ENCODE measurements around the gene DTL. TPM values are rescaled to one million over a fixed set of nuclear protein-coding genes. Genes with fewer than 3 reads are reported as not detected.
"Not testable (repeated sequence)": the region's sequence is repeated elsewhere in the genome, so short reads cannot be mapped to it uniquely, and the experiment has no call there.

DTL gene
- polyA plus RNA-seq, 1 of the 3 experiments (the other 2 are of a cell fraction): 9.3 TPM

GRCh38 chr1:211991695-211992094 lies 43.9 kb upstream of the DTL start:
- Histone ChIP-seq H3F3A (replicated peaks; ENCODE audit: insufficient read depth) (no peaks in the 10 kb centered on the region), H4K20me1 (ENCODE audit: insufficient read depth) (no peaks in the 10 kb centered on the region), H3K27me3 (ENCODE audit: insufficient read depth) (no peaks in the 10 kb centered on the region), H3K9me3 (no peaks in the 10 kb centered on the region), H3K79me2 (ENCODE audit: insufficient read depth) (no peaks in the 10 kb centered on the region), H3K4me2 (no peak overlapping the region), H3K4me3 (ENCODE audit: low read depth in 2 of 2, low read length in 1 of 2) (no peak overlapping the region), H2AFZ (ENCODE audit: low read depth) (no peak overlapping the region), H3K36me3 (replicated peaks in 1 of 2; ENCODE audit: control insufficient read depth in 1 of 2, insufficient read depth in 2 of 2, low read length in 1 of 2) (peaks cover 13 to 26% of the 10 kb centered on the region in 2 experiments), H3K9me2 (no peaks in the 10 kb centered on the region), H3K4me1 (ENCODE audit: control insufficient read depth in 1 of 2, insufficient read depth in 2 of 2, low read depth in 1 of 2, low read length in 1 of 2) (no peaks in the 10 kb centered on the region), H3K9ac (no peak overlapping the region), H3K27ac (ENCODE audit: low read depth in 2 of 2, low read length in 1 of 2) (no peak overlapping the region)
- CTCF ChIA-PET: no interaction called here
- POLR2A ChIA-PET: no interaction called here
- TF ChIP-seq RCOR1 (IDR thresholded peaks at IDR 0.05; ENCODE audit: low read length) (no peak), GABPA (IDR thresholded peaks at IDR 0.05; ENCODE audit: low read depth) (no peak)
- no peak for DNase-seq

- H3K27me3 ChIP-seq (ENCODE audit: insufficient read depth); H3K9ac ChIP-seq; H3K4me2 ChIP-seq; H3K9me3 ChIP-seq; H4K20me1 ChIP-seq (ENCODE audit: insufficient read depth); H2AFZ ChIP-seq (ENCODE audit: low read depth); DNase-seq; H3K9me2 ChIP-seq; H3K4me3 ChIP-seq (ENCODE audit: low read depth in 2 of 2, low read length in 1 of 2); H3K79me2 ChIP-seq (ENCODE audit: insufficient read depth); POLR2A ChIA-PET; H3F3A ChIP-seq (replicated peaks; ENCODE audit: insufficient read depth); H3K4me1 ChIP-seq (ENCODE audit: control insufficient read depth in 1 of 2, insufficient read depth in 2 of 2, low read depth in 1 of 2, low read length in 1 of 2); H3K27ac ChIP-seq (ENCODE audit: low read depth in 2 of 2, low read length in 1 of 2): not testable (repeated sequence)
- H3K36me3 ChIP-seq (replicated peaks in 1 of 2; ENCODE audit: control insufficient read depth in 1 of 2, insufficient read depth in 2 of 2, low read length in 1 of 2): peaks cover 5 to 22% of the 10 kb centered on the region in 2 experiments
- 97% methylated on average over 4 of the region's 4 CpGs for WGBS (ENCODE audit: low lambda C conversion rate)
- CTCF ChIA-PET: interaction anchor here (1.0 kb wide), 1 partner anchor 17 kb away, joined by 3 read pairs; no protein-coding TSS in a partner anchor
Measured at GRCh38 chr1:211997426-211997825, 38.1 kb upstream of the DTL start.

- no peak overlapping the region for H3K4me2 ChIP-seq
- H3K9ac ChIP-seq: no peak overlapping the region
- peaks cover 5% of the 10 kb centered on the region for H3F3A ChIP-seq (replicated peaks; ENCODE audit: insufficient read depth)
- POLR2A ChIA-PET: no interaction called here
- no peaks in the 10 kb centered on the region for H4K20me1 ChIP-seq (ENCODE audit: insufficient read depth)
- H3K79me2 ChIP-seq (ENCODE audit: insufficient read depth): no peaks in the 10 kb centered on the region
- H3K9me3 ChIP-seq: no peaks in the 10 kb centered on the region
- no peak overlapping the region for H3K27ac ChIP-seq (ENCODE audit: low read depth in 2 of 2, low read length in 1 of 2)
- WGBS (ENCODE audit: low lambda C conversion rate): 99% methylated on average over 3 of the region's 3 CpGs
- no peak overlapping the region for H2AFZ ChIP-seq (ENCODE audit: low read depth)
- no peak for DNase-seq
- H3K27me3 ChIP-seq (ENCODE audit: insufficient read depth): no peaks in the 10 kb centered on the region
- CTCF ChIA-PET: interaction anchor here (0.7 kb wide), 1 partner anchor 62 kb away, joined by 3 read pairs; no protein-coding TSS in a partner anchor
- H3K36me3 ChIP-seq (replicated peaks in 1 of 2; ENCODE audit: control insufficient read depth in 1 of 2, insufficient read depth in 2 of 2, low read length in 1 of 2): peaks cover 31 to 38% of the 10 kb centered on the region in 2 experiments
- no peaks in the 10 kb centered on the region; a peak in 1 of 4 replicates for H3K4me1 ChIP-seq (ENCODE audit: control insufficient read depth in 1 of 2, insufficient read depth in 2 of 2, low read depth in 1 of 2, low read length in 1 of 2)
- H3K9me2 ChIP-seq: no peaks in the 10 kb centered on the region
- H3K4me3 ChIP-seq (ENCODE audit: low read depth in 2 of 2, low read length in 1 of 2): no peak overlapping the region
- TF ChIP-seq NRF1 (IDR thresholded peaks at IDR 0.05; ENCODE audit: low read depth, low read length) (no peak), TEAD4 (IDR thresholded peaks at IDR 0.05; ENCODE audit: borderline replicate concordance, insufficient read depth) (no peak), JUND (IDR thresholded peaks at IDR 0.05) (no peak), RAD21 (IDR thresholded peaks at IDR 0.05; ENCODE audit: low read length) (no peak), ELF1 (IDR thresholded peaks at IDR 0.05) (no peak), MXI1 (IDR thresholded peaks at IDR 0.05; ENCODE audit: low read depth, low read length) (no peak), IRF3 (IDR thresholded peaks at IDR 0.05; ENCODE audit: low read depth, low read length) (no peak), RXRA (IDR thresholded peaks at IDR 0.05; ENCODE audit: borderline replicate concordance, low read depth) (no peak), MEF2A (IDR thresholded peaks at IDR 0.05; ENCODE audit: borderline replicate concordance, low read depth) (no peak), CTCF (IDR thresholded peaks at IDR 0.05) (no peak), GATA2 (CRISPR knock-in tag; IDR thresholded peaks at IDR 0.05) (no peak), TCF12 (IDR thresholded peaks at IDR 0.05) (no peak), EZH2phosphoT487 (IDR thresholded peaks at IDR 0.05; ENCODE audit: borderline replicate concordance, low read depth) (no peak), FOXM1 (IDR thresholded peaks at IDR 0.05; ENCODE audit: low read depth) (no peak), SMC3 (IDR thresholded peaks at IDR 0.05; ENCODE audit: low read depth, low read length) (no peak), GABPA (IDR thresholded peaks at IDR 0.05; ENCODE audit: low read depth) (no peak), FOSL2 (IDR thresholded peaks at IDR 0.05; ENCODE audit: borderline replicate concordance, low read depth) (no peak)
- TF ChIP-seq, protein P1, sequence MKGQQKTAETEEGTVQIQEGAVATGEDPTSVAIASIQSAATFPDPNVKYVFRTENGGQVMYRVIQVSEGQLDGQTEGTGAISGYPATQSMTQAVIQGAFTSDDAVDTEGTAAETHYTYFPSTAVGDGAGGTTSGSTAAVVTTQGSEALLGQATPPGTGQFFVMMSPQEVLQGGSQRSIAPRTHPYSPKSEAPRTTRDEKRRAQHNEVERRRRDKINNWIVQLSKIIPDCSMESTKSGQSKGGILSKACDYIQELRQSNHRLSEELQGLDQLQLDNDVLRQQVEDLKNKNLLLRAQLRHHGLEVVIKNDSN (IDR thresholded peaks at IDR 0.05; ENCODE audit: borderline replicate concordance, low read depth): no peak
Measured at GRCh38 chr1:212002536-212002935, 33.0 kb upstream of the DTL start.

All from SK-N-SH (cell line).